SU-DHL-6 (cell line): ENCODE data around the gene MUSTN1.

ENCODE experiments used
- EZH2phosphoT487 ChIP-seq: fragments of 200-600 bp; sonication (generic), shearing (Covaris generic); conservative IDR thresholded peaks from 2 replicates; pipeline ENCODE4 v1.6.1; 2018; ENCODE audit warnings: mild to moderate bottlenecking, antibody characterized with exemption, low read length, moderate library complexity, mixed read lengths
- TF ChIP-seq, protein P1 (sequence below): fragments of 200-600 bp; sonication (generic); IDR thresholded peaks from one replicate; pipeline ENCODE4 v1.5.1; 2017; ENCODE audit warnings: antibody characterized with exemption, mild to moderate bottlenecking, low read length, moderate library complexity; ENCODE audit not compliant: insufficient read depth, poor library complexity, severe bottlenecking

DNA sequence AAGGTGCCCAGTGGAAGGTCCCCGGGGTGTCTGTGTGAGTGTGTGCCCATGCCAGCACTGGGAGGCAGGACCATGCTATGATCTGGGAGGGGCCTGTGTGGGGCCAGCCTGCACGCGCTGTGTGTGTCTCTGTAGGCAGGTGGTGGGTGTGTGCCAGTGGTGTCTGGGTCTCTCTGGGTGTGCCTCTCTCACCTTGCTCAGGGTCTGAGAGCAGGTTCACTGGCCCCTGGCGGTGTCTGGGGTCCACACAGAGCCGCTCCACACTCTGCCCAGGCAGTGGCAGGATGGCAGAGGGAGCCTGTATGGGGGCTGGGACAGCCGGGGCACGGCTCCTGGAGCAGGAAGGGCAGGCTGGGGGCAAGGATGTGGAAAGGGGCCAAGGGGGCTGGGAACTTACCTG is 17.0 kb downstream of the MUSTN1 start:
- TF ChIP-seq, protein P1, sequence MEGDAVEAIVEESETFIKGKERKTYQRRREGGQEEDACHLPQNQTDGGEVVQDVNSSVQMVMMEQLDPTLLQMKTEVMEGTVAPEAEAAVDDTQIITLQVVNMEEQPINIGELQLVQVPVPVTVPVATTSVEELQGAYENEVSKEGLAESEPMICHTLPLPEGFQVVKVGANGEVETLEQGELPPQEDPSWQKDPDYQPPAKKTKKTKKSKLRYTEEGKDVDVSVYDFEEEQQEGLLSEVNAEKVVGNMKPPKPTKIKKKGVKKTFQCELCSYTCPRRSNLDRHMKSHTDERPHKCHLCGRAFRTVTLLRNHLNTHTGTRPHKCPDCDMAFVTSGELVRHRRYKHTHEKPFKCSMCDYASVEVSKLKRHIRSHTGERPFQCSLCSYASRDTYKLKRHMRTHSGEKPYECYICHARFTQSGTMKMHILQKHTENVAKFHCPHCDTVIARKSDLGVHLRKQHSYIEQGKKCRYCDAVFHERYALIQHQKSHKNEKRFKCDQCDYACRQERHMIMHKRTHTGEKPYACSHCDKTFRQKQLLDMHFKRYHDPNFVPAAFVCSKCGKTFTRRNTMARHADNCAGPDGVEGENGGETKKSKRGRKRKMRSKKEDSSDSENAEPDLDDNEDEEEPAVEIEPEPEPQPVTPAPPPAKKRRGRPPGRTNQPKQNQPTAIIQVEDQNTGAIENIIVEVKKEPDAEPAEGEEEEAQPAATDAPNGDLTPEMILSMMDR = no peak
- no peak for TF ChIP-seq EZH2phosphoT487
